Measurements from ENCODE around the gene ARID4B.
A peak's percentile ranks its signal among the peaks of the same experiment; 100 is the strongest.
"Not testable (repeated sequence)": the region's sequence is repeated elsewhere in the genome, so short reads cannot be mapped to it uniquely, and the experiment has no call there.

The ARID4B gene

GRCh38 chr1:235160383-235160956 lies 167.5 kb downstream of the ARID4B start:
- TF ChIP-seq MYC (IDR thresholded peaks at IDR 0.05; ENCODE audit: low read depth, low read length) (no peak), POLR2A (IDR thresholded peaks at IDR 0.05; ENCODE audit: extremely low read depth, insufficient read length) (no peak), MAX (IDR thresholded peaks at IDR 0.05; ENCODE audit: low read depth, low read length) (no peak), CTCF (IDR thresholded peaks at IDR 0.05; ENCODE audit: low read depth, low read length) (no peak)
- H3K4me3 ChIP-seq (ENCODE audit: low read depth, low read length): peak overlapping the region; percentile 76
- DNase-seq (ENCODE audit: low read depth): peak; percentile 70

DNA sequence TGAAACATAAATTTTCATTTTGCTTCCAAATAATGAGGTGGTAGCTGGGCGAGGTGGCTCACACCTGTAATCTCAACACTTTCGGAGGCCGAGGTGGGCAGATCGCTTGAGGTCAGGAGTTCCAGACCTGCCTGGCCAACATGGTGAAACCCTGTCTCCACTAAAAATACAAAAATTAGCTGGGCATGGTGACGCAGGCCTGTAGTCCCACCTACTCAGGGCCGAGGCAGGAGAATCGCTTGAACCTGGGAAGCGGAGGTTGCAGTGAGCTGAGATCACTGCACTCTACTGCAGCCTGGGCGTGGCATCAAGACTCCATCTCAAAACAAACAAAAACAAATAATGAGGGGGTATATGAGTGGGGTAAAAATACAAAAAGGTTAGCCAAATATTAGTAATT lies 168.0 kb downstream of the ARID4B start:
- H3K4me3 ChIP-seq (ENCODE audit: low read depth, low read length): peak overlapping the region; percentile 76
- not testable (repeated sequence) for DNase-seq (ENCODE audit: low read depth)

GRCh38 chr1:235159284-235159683 lies 168.7 kb downstream of the ARID4B start:
- not testable (repeated sequence) for H3K4me3 ChIP-seq (ENCODE audit: low read depth, low read length); DNase-seq (ENCODE audit: low read depth)

GRCh38 chr1:235158680-235159079 lies 169.3 kb downstream of the ARID4B start:
- TF ChIP-seq CTCF (IDR thresholded peaks at IDR 0.05; ENCODE audit: low read depth, low read length) (no peak), MAX (IDR thresholded peaks at IDR 0.05; ENCODE audit: low read depth, low read length) (no peak), MYC (IDR thresholded peaks at IDR 0.05; ENCODE audit: low read depth, low read length) (no peak), POLR2A (IDR thresholded peaks at IDR 0.05; ENCODE audit: extremely low read depth, insufficient read length) (no peak)
- DNase-seq (ENCODE audit: low read depth): no peak
- H3K4me3 ChIP-seq (ENCODE audit: low read depth, low read length): no peak overlapping the region

GRCh38 chr1:235157150-235157549 lies 170.8 kb downstream of the ARID4B start:
- no peak overlapping the region for H3K4me3 ChIP-seq (ENCODE audit: low read depth, low read length)
- no peak for DNase-seq (ENCODE audit: low read depth)
- TF ChIP-seq MAX (IDR thresholded peaks at IDR 0.05; ENCODE audit: low read depth, low read length) (no peak), POLR2A (IDR thresholded peaks at IDR 0.05; ENCODE audit: extremely low read depth, insufficient read length) (no peak), CTCF (IDR thresholded peaks at IDR 0.05; ENCODE audit: low read depth, low read length) (no peak), MYC (IDR thresholded peaks at IDR 0.05; ENCODE audit: low read depth, low read length) (no peak)

- TF ChIP-seq POLR2A (IDR thresholded peaks at IDR 0.05; ENCODE audit: extremely low read depth, insufficient read length) (no peak), MAX (IDR thresholded peaks at IDR 0.05; ENCODE audit: low read depth, low read length) (no peak), CTCF (IDR thresholded peaks at IDR 0.05; ENCODE audit: low read depth, low read length) (no peak), MYC (IDR thresholded peaks at IDR 0.05; ENCODE audit: low read depth, low read length) (no peak)
- no peak overlapping the region for H3K4me3 ChIP-seq (ENCODE audit: low read depth, low read length)
- no peak for DNase-seq (ENCODE audit: low read depth)
These were observed 171.2 kb downstream of the ARID4B start for GRCh38 chr1:235156740-235157139.

GRCh38 chr1:235156265-235156664 lies 171.7 kb downstream of the ARID4B start:
- no peak overlapping the region for H3K4me3 ChIP-seq (ENCODE audit: low read depth, low read length)
- TF ChIP-seq MAX (IDR thresholded peaks at IDR 0.05; ENCODE audit: low read depth, low read length) (no peak), MYC (IDR thresholded peaks at IDR 0.05; ENCODE audit: low read depth, low read length) (no peak), POLR2A (IDR thresholded peaks at IDR 0.05; ENCODE audit: extremely low read depth, insufficient read length) (no peak), CTCF (IDR thresholded peaks at IDR 0.05; ENCODE audit: low read depth, low read length) (no peak)
- DNase-seq (ENCODE audit: low read depth): no peak
